ENCODE measurements around the gene PTS.

PTS gene

GRCh38 chr11:112235750-112236390, 9.6 kb downstream of the PTS start:
- DNase-seq (ENCODE audit: extremely low read depth, low read depth), result no peak
- H3K4me3 ChIP-seq (replicated peaks; ENCODE audit: low read depth, low read length), result no peak overlapping the region
- TF ChIP-seq CTCF (IDR thresholded peaks at IDR 0.05; ENCODE audit: low read depth, low read length, missing control alignments), result no peak

DNA sequence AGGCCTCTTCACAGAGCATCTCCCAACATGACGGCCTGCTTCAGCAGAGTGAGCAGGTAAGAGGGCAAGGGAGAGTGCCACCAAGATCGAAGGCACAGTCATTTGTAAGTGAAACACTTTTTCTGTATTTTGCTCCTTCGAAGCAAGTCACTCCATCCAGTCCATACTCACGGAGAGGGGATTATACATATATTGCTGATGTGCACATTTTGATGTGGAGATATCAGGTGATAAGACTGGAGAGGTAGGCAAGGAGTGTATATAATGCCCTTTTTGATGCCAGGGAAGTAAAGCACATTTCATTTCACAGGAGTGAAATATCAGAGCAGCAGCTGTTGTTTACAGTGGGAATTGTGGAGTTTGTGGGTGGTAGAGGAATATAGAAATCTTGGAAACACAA, 11.2 kb downstream of the PTS start:
- no peak overlapping the region for H3K4me3 ChIP-seq (replicated peaks; ENCODE audit: low read depth, low read length)
- DNase-seq (ENCODE audit: extremely low read depth, low read depth), result no peak
- no peak for TF ChIP-seq CTCF (IDR thresholded peaks at IDR 0.05; ENCODE audit: low read depth, low read length, missing control alignments)

DNA sequence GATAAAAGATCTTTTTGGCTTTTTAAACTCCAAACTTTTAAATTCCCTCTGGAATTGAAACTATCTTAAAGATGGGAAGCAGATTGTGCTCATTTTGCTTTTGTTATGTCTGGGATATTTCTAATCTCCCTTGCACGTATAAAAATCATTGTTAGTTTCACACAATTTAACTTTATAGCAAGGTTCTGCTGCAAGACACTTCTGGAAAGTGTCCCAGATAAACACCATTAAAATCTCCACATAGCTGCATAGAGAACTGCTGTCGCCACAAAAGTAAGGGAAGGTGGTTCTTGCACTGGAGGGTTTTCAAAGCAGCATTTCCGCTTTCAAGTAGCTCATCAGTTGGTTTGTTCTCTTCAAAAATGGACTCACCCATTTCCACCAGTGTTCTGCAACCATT, 11.8 kb downstream of the PTS start:
- no peak overlapping the region for H3K4me3 ChIP-seq (replicated peaks; ENCODE audit: low read depth, low read length)
- DNase-seq (ENCODE audit: extremely low read depth, low read depth), result no peak
- no peak for TF ChIP-seq CTCF (IDR thresholded peaks at IDR 0.05; ENCODE audit: low read depth, low read length, missing control alignments)

GRCh38 chr11:112241486-112241885, 15.3 kb downstream of the PTS start:
- DNase-seq (ENCODE audit: extremely low read depth, low read depth), result no peak
- H3K4me3 ChIP-seq (replicated peaks; ENCODE audit: low read depth, low read length), result no peak overlapping the region
- TF ChIP-seq CTCF (IDR thresholded peaks at IDR 0.05; ENCODE audit: low read depth, low read length, missing control alignments), result no peak

GRCh38 chr11:112247201-112247600, 21.0 kb downstream of the PTS start:
- no peak for TF ChIP-seq CTCF (IDR thresholded peaks at IDR 0.05; ENCODE audit: low read depth, low read length, missing control alignments)
- no peak for DNase-seq (ENCODE audit: extremely low read depth, low read depth)
- H3K4me3 ChIP-seq (replicated peaks; ENCODE audit: low read depth, low read length), result no peak overlapping the region

DNA sequence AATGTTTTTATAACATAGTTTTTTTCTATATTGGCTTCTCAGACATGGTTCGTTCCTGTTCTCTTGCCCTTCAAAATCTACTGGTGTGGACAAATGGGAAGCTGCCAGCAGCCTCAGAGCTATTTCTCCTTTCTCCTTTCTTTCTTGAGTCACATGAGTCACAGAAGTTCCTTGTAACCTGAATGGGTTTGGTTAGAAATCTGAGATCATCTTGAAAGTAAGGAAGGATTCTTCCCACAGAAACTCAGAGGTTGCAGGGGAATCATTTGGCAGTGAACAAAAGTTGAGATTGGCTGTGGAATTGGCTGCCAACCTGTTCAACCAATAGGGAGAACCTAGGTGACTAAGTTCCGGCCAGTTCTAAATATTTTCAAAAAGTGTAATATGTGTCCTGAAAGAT, 22.0 kb downstream of the PTS start:
- no peak overlapping the region for H3K4me3 ChIP-seq (replicated peaks; ENCODE audit: low read depth, low read length)
- DNase-seq (ENCODE audit: extremely low read depth, low read depth), result no peak
- no peak for TF ChIP-seq CTCF (IDR thresholded peaks at IDR 0.05; ENCODE audit: low read depth, low read length, missing control alignments)
